H1 (cell line): Measurements from ENCODE around the gene FAM170B. TPM values are rescaled to one million over a fixed set of nuclear protein-coding genes. Genes with fewer than 3 reads are reported as not detected.

Experiments used
- CBX5 ChIP-seq: fragments of 300-800, 300-1000 bp; sonication (generic); IDR thresholded peaks from 2 replicates; pipeline ENCODE4 v1.7.1; 2016; ENCODE audit warnings: antibody characterized with exemption, low read length, low read depth
- NRF1 ChIP-seq: IDR thresholded peaks from 2 replicates; pipeline ENCODE4 v1.6.1; 2011; ENCODE audit warnings: mild to moderate bottlenecking, low read depth, low read length, improper control_type of control experiment
- polyA plus RNA-seq, 7 experiments: library from polyadenylated mRNA; depleted of rRNA in 3 of 7; stranded (reverse) in 5 of 7; unstranded in 2 of 7; fragments of >200 nt in 5 of 7; fragments of 200-250 nt in 2 of 7; gene quantifications; 1 replicate in 5 of 7; 2 replicates in 1 of 7; 4 replicates in 1 of 7; pipeline versions ENCODE4 v1.2.1 to v1.2.3, GENCODE V29; 2011 to 2013; ENCODE audit warnings: missing spikeins in 2 of 7, mixed read lengths in 2 of 7
- total RNA-seq: library from RNA; stranded (reverse); fragmentation: NEBNext Ultra II Directional; extraction: Animal tissue kit (Norgen Biotek cat#: 25700); gene quantifications from 2 replicates; pipeline ENCODE4 v1.2.1, GENCODE V29; 2021

The FAM170B gene
- total and polyA plus RNA-seq, 2 of the 8 experiments (the other 6 are each of a cell fraction or from before 2014, with no cell fraction given) = not detected

- no peak for TF ChIP-seq CBX5
- no peak for TF ChIP-seq NRF1
These were observed 41.9 kb upstream of the FAM170B start (continued) for GRCh38 chr10:49175587-49176309.
